Neural cell (in vitro differentiated cells): ENCODE measurements around the gene ANAPC2.

Source experiments
- CTCF ChIP-seq: fragments of 450-650 bp; IDR thresholded peaks from 2 replicates; pipeline ENCODE4 v1.5.1; 2014; ENCODE audit warnings: antibody characterized with exemption, mild to moderate bottlenecking, moderate library complexity; ENCODE audit not compliant: poor library complexity, severe bottlenecking
- EP300 ChIP-seq: fragments of 450-650 bp; conservative IDR thresholded peaks from 2 replicates; pipeline ENCODE4 v1.6.1; 2014; ENCODE audit warnings: antibody characterized with exemption, mild to moderate bottlenecking, moderate library complexity; ENCODE audit not compliant: poor library complexity, severe bottlenecking
- MXI1 ChIP-seq: fragments of 450-650 bp; conservative IDR thresholded peaks from 2 replicates; pipeline ENCODE4 v1.6.1; 2014; ENCODE audit warnings: antibody characterized with exemption, mild to moderate bottlenecking; ENCODE audit not compliant: poor library complexity, severe bottlenecking
- POLR2AphosphoS5 ChIP-seq: IDR thresholded peaks from 2 replicates; pipeline ENCODE4 v1.6.1; 2012
- RAD21 ChIP-seq: fragments of 450-650 bp; conservative IDR thresholded peaks from 2 replicates; pipeline ENCODE4 v1.6.1; 2014; ENCODE audit warnings: antibody characterized with exemption, mild to moderate bottlenecking, moderate library complexity
- REST ChIP-seq: IDR thresholded peaks from 2 replicates; pipeline ENCODE4 v1.6.1; 2012; ENCODE audit warnings: borderline replicate concordance
- TAF1 ChIP-seq: IDR thresholded peaks from 2 replicates; pipeline ENCODE4 v1.6.1; 2012; ENCODE audit warnings: low read depth

- TF ChIP-seq MXI1: no peak
- TF ChIP-seq CTCF: no peak
- no peak for TF ChIP-seq POLR2AphosphoS5
- TF ChIP-seq RAD21: no peak
- no peak for TF ChIP-seq EP300
- TF ChIP-seq TAF1: no peak
- no peak for TF ChIP-seq REST
Measured at GRCh38 chr9:137190315-137190856, 2.0 kb upstream of the ANAPC2 start.
